ENCODE data around the gene NME7.

NME7 gene

DNA sequence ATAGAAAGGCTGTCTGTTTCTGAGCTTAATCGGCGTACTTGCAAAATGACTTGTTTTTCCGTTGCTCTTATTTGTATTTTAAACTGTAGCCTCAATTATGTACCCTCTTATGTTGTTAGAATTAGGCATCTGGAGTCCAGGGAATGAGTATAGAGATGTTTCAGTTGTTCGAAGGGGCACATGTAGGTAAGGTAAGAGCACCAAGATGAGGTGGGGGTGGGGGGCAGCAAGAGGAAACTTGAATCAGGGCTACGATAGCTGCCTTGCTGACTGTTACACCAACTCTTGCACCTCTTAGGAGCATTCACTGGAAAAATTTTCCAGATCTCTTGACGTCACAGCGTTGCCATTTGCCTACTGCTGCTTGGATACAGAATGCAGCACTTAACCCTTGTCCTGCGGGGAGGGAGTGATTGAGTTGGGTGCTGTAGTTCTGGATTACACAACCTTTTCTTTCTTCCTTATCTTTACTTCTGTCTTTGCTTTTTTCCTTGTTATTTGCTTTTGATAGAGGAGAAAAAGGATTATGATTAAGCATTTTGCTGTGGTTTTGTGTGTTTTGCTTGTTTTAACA is 257.9 kb downstream of the NME7 start:
- peaks cover 6 to 27% of the 10 kb centered on the region in 2 donors for H3K4me1 ChIP-seq (ENCODE audit: control insufficient read depth in 1 of 2, insufficient read depth in 2 of 2, low read length in 2 of 2)
- H3K4me3 ChIP-seq (ENCODE audit: low read depth in 1 of 2, low read length in 2 of 2): peak overlapping the region; percentile 80 to 81
- peak overlapping the region; percentile 94 for H3K27ac ChIP-seq (ENCODE audit: low read length)

GRCh38 chr1:169108863-169109560 is 258.6 kb downstream of the NME7 start:
- Histone ChIP-seq H3K27me3 (ENCODE audit: low read depth, low read length) (no peaks in the 10 kb centered on the region), H3K4me3 (ENCODE audit: low read depth in 1 of 2, low read length in 2 of 2) (peak overlapping the region; percentile 80 to 81), H3K4me1 (ENCODE audit: control insufficient read depth in 1 of 2, insufficient read depth in 2 of 2, low read length in 2 of 2) (peaks cover 6 to 27% of the 10 kb centered on the region in 2 donors), H3K27ac (ENCODE audit: low read length) (peak overlapping the region; percentile 94), H3K9me3 (ENCODE audit: control insufficient read depth in 1 of 2, low read length in 2 of 2) (no peaks in the 10 kb centered on the region), H3K36me3 (ENCODE audit: control insufficient read depth in 1 of 2, insufficient read depth in 2 of 2, low read length in 2 of 2) (peaks cover 0 to 16% of the 10 kb centered on the region in 2 donors)

More for the DNA sequence above, 257.9 kb downstream of the NME7 start:
- peaks cover 0 to 16% of the 10 kb centered on the region in 2 donors for H3K36me3 ChIP-seq (ENCODE audit: control insufficient read depth in 1 of 2, insufficient read depth in 2 of 2, low read length in 2 of 2)
- H3K9me3 ChIP-seq (ENCODE audit: control insufficient read depth in 1 of 2, low read length in 2 of 2): no peaks in the 10 kb centered on the region
- H3K27me3 ChIP-seq (ENCODE audit: low read depth, low read length): no peaks in the 10 kb centered on the region

- peaks cover 0 to 16% of the 10 kb centered on the region in 2 donors for H3K36me3 ChIP-seq (ENCODE audit: control insufficient read depth in 1 of 2, insufficient read depth in 2 of 2, low read length in 2 of 2)
- H3K9me3 ChIP-seq (ENCODE audit: control insufficient read depth in 1 of 2, low read length in 2 of 2): no peaks in the 10 kb centered on the region
- H3K4me1 ChIP-seq (ENCODE audit: control insufficient read depth in 1 of 2, insufficient read depth in 2 of 2, low read length in 2 of 2): peaks cover 6 to 31% of the 10 kb centered on the region in 2 donors
- H3K4me3 ChIP-seq (ENCODE audit: low read depth in 1 of 2, low read length in 2 of 2): peak overlapping the region; percentile 80 to 81
- no peaks in the 10 kb centered on the region for H3K27me3 ChIP-seq (ENCODE audit: low read depth, low read length)
- peak overlapping the region; percentile 94 for H3K27ac ChIP-seq (ENCODE audit: low read length)
Measured at GRCh38 chr1:169108223-169108622, 259.4 kb downstream of the NME7 start.

- Histone ChIP-seq H3K36me3 (ENCODE audit: control insufficient read depth in 1 of 2, insufficient read depth in 2 of 2, low read length in 2 of 2) (peaks cover 0 to 15% of the 10 kb centered on the region in 2 donors), H3K4me3 (ENCODE audit: low read depth in 1 of 2, low read length in 2 of 2) (peak overlapping the region; percentile 80 to 81), H3K4me1 (ENCODE audit: control insufficient read depth in 1 of 2, insufficient read depth in 2 of 2, low read length in 2 of 2) (peaks cover 5 to 36% of the 10 kb centered on the region in 2 donors), H3K27ac (ENCODE audit: low read length) (peak overlapping the region; percentile 94), H3K27me3 (ENCODE audit: low read depth, low read length) (no peaks in the 10 kb centered on the region), H3K9me3 (ENCODE audit: control insufficient read depth in 1 of 2, low read length in 2 of 2) (no peaks in the 10 kb centered on the region)
Measured at GRCh38 chr1:169107603-169108208, 259.9 kb downstream of the NME7 start.

GRCh38 chr1:169106921-169107602 is 260.5 kb downstream of the NME7 start:
- Histone ChIP-seq H3K4me1 (ENCODE audit: control insufficient read depth in 1 of 2, insufficient read depth in 2 of 2, low read length in 2 of 2) (peaks cover 0 to 38% of the 10 kb centered on the region in 2 donors), H3K27ac (ENCODE audit: low read length) (peak overlapping the region; percentile 94), H3K36me3 (ENCODE audit: control insufficient read depth in 1 of 2, insufficient read depth in 2 of 2, low read length in 2 of 2) (peaks cover 0 to 8% of the 10 kb centered on the region in 2 donors), H3K9me3 (ENCODE audit: control insufficient read depth in 1 of 2, low read length in 2 of 2) (no peaks in the 10 kb centered on the region), H3K4me3 (ENCODE audit: low read depth in 1 of 2, low read length in 2 of 2) (peak overlapping the region; percentile 80 to 81), H3K27me3 (ENCODE audit: low read depth, low read length) (no peaks in the 10 kb centered on the region)

GRCh38 chr1:169106095-169106920 is 261.3 kb downstream of the NME7 start, which contains the start of gene ATP1B1:
ATP1B1 (plus strand) TSS chr1:169106690; CDS start chr1:169106830, 140 bp downstream.
- H3K4me3 ChIP-seq (ENCODE audit: low read depth in 1 of 2, low read length in 2 of 2): peak within 1 kb of the TSS; percentile 80 to 81
- no peaks in the 10 kb centered on the region for H3K27me3 ChIP-seq (ENCODE audit: low read depth, low read length)
- H3K36me3 ChIP-seq (ENCODE audit: control insufficient read depth in 1 of 2, insufficient read depth in 2 of 2, low read length in 2 of 2): peaks cover 0 to under 1% of the 10 kb centered on the region in 2 donors
- H3K27ac ChIP-seq (ENCODE audit: low read length): peak within 1 kb of the TSS; percentile 94
- H3K9me3 ChIP-seq (ENCODE audit: control insufficient read depth in 1 of 2, low read length in 2 of 2): no peaks in the 10 kb centered on the region
- peaks cover 0 to 35% of the 10 kb centered on the region in 2 donors for H3K4me1 ChIP-seq (ENCODE audit: control insufficient read depth in 1 of 2, insufficient read depth in 2 of 2, low read length in 2 of 2)

- H3K4me1 ChIP-seq (ENCODE audit: control insufficient read depth in 1 of 2, insufficient read depth in 2 of 2, low read length in 2 of 2): peaks cover 0 to 28% of the 10 kb centered on the region in 2 donors
- H3K9me3 ChIP-seq (ENCODE audit: control insufficient read depth in 1 of 2, low read length in 2 of 2): no peaks in the 10 kb centered on the region
- peak overlapping the region; percentile 14 for H3K27ac ChIP-seq (ENCODE audit: low read length)
- peak overlapping the region; percentile 22 to 80 for H3K4me3 ChIP-seq (ENCODE audit: low read depth in 1 of 2, low read length in 2 of 2)
- H3K27me3 ChIP-seq (ENCODE audit: low read depth, low read length): no peaks in the 10 kb centered on the region
- no peaks in the 10 kb centered on the region for H3K36me3 ChIP-seq (ENCODE audit: control insufficient read depth in 1 of 2, insufficient read depth in 2 of 2, low read length in 2 of 2)
Measured at GRCh38 chr1:169105434-169106094, 262.0 kb downstream of the NME7 start.

DNA sequence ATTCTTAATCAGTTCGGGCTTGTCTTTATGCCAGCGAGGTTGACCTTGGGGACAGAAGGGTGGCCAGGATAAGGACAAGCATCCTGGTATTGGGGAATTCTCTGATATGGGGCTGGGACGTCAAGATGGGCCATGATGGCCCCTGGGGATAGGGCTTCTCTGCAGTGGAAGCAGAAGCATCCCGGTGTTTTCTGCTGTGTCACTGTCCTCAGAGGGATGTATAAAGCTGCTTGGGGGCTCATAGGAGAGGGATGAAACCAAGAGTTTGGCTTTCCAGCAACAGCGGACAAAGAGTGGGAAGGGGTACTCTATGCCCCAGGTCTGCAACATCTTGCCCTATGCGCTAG is 262.5 kb downstream of the NME7 start:
- Histone ChIP-seq H3K27ac (ENCODE audit: low read length) (peak overlapping the region; percentile 14), H3K36me3 (ENCODE audit: control insufficient read depth in 1 of 2, insufficient read depth in 2 of 2, low read length in 2 of 2) (no peaks in the 10 kb centered on the region), H3K4me1 (ENCODE audit: control insufficient read depth in 1 of 2, insufficient read depth in 2 of 2, low read length in 2 of 2) (peaks cover 0 to 24% of the 10 kb centered on the region in 2 donors), H3K27me3 (ENCODE audit: low read depth, low read length) (no peaks in the 10 kb centered on the region), H3K4me3 (ENCODE audit: low read depth in 1 of 2, low read length in 2 of 2) (peak overlapping the region; percentile 22 to 80), H3K9me3 (ENCODE audit: control insufficient read depth in 1 of 2, low read length in 2 of 2) (no peaks in the 10 kb centered on the region)

DNA sequence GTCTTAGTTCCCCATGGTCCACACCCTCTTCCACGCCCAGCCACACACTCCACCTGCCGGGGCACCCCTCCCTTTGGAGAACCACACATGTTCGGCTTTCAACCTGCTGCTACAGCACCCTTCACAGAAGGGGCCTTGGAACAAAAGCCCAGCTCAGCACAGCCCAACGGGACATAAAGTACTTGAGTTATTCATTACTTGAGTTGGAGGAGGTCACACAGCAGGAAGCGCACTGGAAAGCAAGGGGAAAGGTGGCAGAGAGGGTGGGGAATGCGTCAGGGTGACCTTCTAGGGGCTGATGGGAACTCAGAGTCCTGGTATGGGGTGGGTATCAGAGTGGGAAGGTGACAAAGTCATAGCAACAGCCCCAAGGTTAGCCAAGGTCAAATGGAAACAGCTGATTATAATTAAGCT is 264.1 kb downstream of the NME7 start:
- no peaks in the 10 kb centered on the region for H3K27me3 ChIP-seq (ENCODE audit: low read depth, low read length)
- no peaks in the 10 kb centered on the region for H3K36me3 ChIP-seq (ENCODE audit: control insufficient read depth in 1 of 2, insufficient read depth in 2 of 2, low read length in 2 of 2)
- peak overlapping the region; percentile 82 for H3K27ac ChIP-seq (ENCODE audit: low read length)
- no peak overlapping the region for H3K4me3 ChIP-seq (ENCODE audit: low read depth in 1 of 2, low read length in 2 of 2)
- peaks cover 0 to 22% of the 10 kb centered on the region in 2 donors for H3K4me1 ChIP-seq (ENCODE audit: control insufficient read depth in 1 of 2, insufficient read depth in 2 of 2, low read length in 2 of 2)
- H3K9me3 ChIP-seq (ENCODE audit: control insufficient read depth in 1 of 2, low read length in 2 of 2): no peaks in the 10 kb centered on the region

DNA sequence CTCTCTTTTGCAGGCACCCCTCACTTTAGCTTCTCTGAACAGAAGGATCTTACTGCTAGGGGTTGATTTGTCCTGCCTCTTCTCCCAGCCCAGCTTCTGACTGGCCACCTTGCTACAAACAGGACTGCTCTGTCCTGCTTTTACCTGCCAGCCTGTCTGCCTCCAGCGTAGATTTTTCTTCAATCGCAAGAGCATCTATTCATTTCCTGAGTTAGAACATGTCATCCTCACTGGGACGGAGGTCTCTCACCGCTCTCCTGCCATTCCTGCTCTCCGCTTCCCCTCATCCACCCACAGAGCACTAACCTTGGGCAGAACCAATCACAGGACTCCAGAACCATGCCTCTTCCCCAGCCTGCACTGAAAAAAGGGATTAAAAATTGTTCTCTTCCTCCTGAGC is 264.6 kb downstream of the NME7 start:
- peaks cover 0 to 22% of the 10 kb centered on the region in 2 donors for H3K4me1 ChIP-seq (ENCODE audit: control insufficient read depth in 1 of 2, insufficient read depth in 2 of 2, low read length in 2 of 2)
- peak overlapping the region; percentile 82 for H3K27ac ChIP-seq (ENCODE audit: low read length)
- H3K4me3 ChIP-seq (ENCODE audit: low read depth in 1 of 2, low read length in 2 of 2): peak overlapping the region; percentile 6 to 38
- no peaks in the 10 kb centered on the region for H3K36me3 ChIP-seq (ENCODE audit: control insufficient read depth in 1 of 2, insufficient read depth in 2 of 2, low read length in 2 of 2)
- no peaks in the 10 kb centered on the region for H3K27me3 ChIP-seq (ENCODE audit: low read depth, low read length)
- H3K9me3 ChIP-seq (ENCODE audit: control insufficient read depth in 1 of 2, low read length in 2 of 2): no peaks in the 10 kb centered on the region
